Breast epithelium (tissue), 3 donors: ENCODE data around the gene NIN.
"Not testable (repeated sequence)": the region's sequence is repeated elsewhere in the genome, so short reads cannot be mapped to it uniquely, and the experiment has no call there.

Experiments
- POLR2A ChIP-seq: fragments of 450-650 bp; IDR thresholded peaks from one replicate; pipeline ENCODE4 v1.6.1; 2016; ENCODE audit warnings: antibody characterized with exemption, mild to moderate bottlenecking, moderate library complexity
- TF ChIP-seq, protein P1 (sequence below), 3 donors: fragments of 450-650 bp; IDR thresholded peaks; one replicate each; pipeline ENCODE4 v1.5.1; 2016 to 2017; ENCODE audit warnings: antibody characterized with exemption in 3 of 3, mild to moderate bottlenecking in 3 of 3, moderate library complexity in 3 of 3

DNA sequence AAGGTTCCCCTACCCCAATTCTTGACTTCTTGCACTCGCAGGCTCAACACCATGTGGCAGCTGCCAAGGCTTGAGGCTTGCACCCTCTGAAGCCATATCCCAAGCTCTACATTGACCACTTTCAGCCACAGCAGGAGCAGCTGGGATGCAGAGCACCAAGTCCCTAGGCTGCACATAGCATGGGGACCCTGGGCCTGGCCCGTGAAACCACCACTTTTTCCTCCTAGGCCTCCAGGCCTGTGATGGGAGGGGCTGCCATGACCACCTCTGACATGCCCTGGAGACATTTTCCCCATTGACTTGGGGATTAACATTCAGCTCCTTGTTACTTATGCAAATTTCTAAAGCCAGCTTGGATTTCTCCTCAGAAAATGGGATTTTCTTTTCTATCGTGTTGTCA lies 136.7 kb downstream of the NIN start:
- not testable (repeated sequence) for TF ChIP-seq POLR2A
- TF ChIP-seq, protein P1, sequence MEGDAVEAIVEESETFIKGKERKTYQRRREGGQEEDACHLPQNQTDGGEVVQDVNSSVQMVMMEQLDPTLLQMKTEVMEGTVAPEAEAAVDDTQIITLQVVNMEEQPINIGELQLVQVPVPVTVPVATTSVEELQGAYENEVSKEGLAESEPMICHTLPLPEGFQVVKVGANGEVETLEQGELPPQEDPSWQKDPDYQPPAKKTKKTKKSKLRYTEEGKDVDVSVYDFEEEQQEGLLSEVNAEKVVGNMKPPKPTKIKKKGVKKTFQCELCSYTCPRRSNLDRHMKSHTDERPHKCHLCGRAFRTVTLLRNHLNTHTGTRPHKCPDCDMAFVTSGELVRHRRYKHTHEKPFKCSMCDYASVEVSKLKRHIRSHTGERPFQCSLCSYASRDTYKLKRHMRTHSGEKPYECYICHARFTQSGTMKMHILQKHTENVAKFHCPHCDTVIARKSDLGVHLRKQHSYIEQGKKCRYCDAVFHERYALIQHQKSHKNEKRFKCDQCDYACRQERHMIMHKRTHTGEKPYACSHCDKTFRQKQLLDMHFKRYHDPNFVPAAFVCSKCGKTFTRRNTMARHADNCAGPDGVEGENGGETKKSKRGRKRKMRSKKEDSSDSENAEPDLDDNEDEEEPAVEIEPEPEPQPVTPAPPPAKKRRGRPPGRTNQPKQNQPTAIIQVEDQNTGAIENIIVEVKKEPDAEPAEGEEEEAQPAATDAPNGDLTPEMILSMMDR (IDR thresholded peaks at IDR 0.05) = not testable (repeated sequence)
